B cell (primary cell): ENCODE results near the gene GNA15. TPM values are rescaled to one million over a fixed set of nuclear protein-coding genes. Genes with fewer than 3 reads are reported as not detected.

Experiments used
- ATAC-seq: fragments of 200-7000 bp; cut with Tn5 transposase; one replicate; pipeline ENCODE4 v1.10.0; 2021; ENCODE audit warnings: low read depth, mild to moderate bottlenecking, moderate number of reproducible peaks, moderate library complexity
- CTCF ChIA-PET: fragments of 350-600 bp; sonication (Branson Sonifier 250); formaldehyde crosslinking; loops from one replicate; lab custom pipeline; 2021; ENCODE audit warnings: antibody characterized with exemption, inconsistent platforms; lab: Charles Lee
- POLR2A ChIA-PET: fragments of 350-600 bp; sonication (Branson Sonifier 250); formaldehyde crosslinking; loops from one replicate; lab custom pipeline; 2021; ENCODE audit warnings: antibody characterized with exemption; lab: Charles Lee
- DNase-seq: peaks from one replicate; pipeline ENCODE4 v3.0.0; 2013
- H2AFZ ChIP-seq: 2 replicates; pipeline ENCODE4 v1.6.1; 2012; ENCODE audit warnings: mild to moderate bottlenecking, low read depth, low read length; ENCODE audit not compliant: insufficient read depth, poor library complexity, severe bottlenecking
- H3K27ac ChIP-seq, 2 donors: 1 replicate in 1 of 2; 2 replicates in 1 of 2; pipeline ENCODE4 v1.5.1; 2012 to 2013; ENCODE audit warnings: low read length in 2 of 2, mild to moderate bottlenecking in 2 of 2, moderate library complexity in 1 of 2
- H3K27me3 ChIP-seq, 4 experiments: fragments of 200-600 bp in 1 of 4; sonication (generic) in 1 of 4; replicated peaks in 1 of 4; 1 replicate in 2 of 4; 2 replicates in 2 of 4; pipeline versions ENCODE4 v1.6.1 to v1.7.0; 2013 to 2016; ENCODE audit warnings: low read length in 3 of 4, mild to moderate bottlenecking in 2 of 4, mixed read lengths in 1 of 4, moderate library complexity in 1 of 4; ENCODE audit not compliant: insufficient read depth in 4 of 4, control insufficient read depth in 3 of 4; ENCODE audit errors: control extremely low read depth in 1 of 4
- H3K36me3 ChIP-seq, 2 experiments: replicated peaks in 1 of 2; 1 replicate in 1 of 2; 2 replicates in 1 of 2; pipeline versions ENCODE4 v1.6.1 to v1.7.1; 2013; ENCODE audit warnings: low read length in 1 of 2; ENCODE audit not compliant: insufficient read depth in 2 of 2, control insufficient read depth in 1 of 2; ENCODE audit errors: control extremely low read depth in 1 of 2, extremely low read depth in 1 of 2
- H3K4me1 ChIP-seq, 2 donors: fragments of 200-600 bp in 1 of 2; sonication (generic) in 1 of 2; 1 replicate in 1 of 2; 2 replicates in 1 of 2; pipeline versions ENCODE4 v1.5.1 to v1.6.1; 2013 to 2017; ENCODE audit warnings: low read length in 2 of 2; ENCODE audit not compliant: control insufficient read depth in 2 of 2, insufficient read depth in 2 of 2
- H3K4me2 ChIP-seq: replicated peaks from 2 replicates; pipeline ENCODE3; 2012; ENCODE audit warnings: mild to moderate bottlenecking, low read depth, low read length; ENCODE audit not compliant: poor library complexity, severe bottlenecking
- H3K4me3 ChIP-seq, 5 experiments: fragments of 200-600 bp in 1 of 5; sonication (generic) in 1 of 5; 1 replicate in 3 of 5; 2 replicates in 2 of 5; pipeline versions ENCODE4 v1.5.1 to v1.7.0; 2011 to 2016; ENCODE audit warnings: low read length in 4 of 5, mild to moderate bottlenecking in 4 of 5, low read depth in 2 of 5, control low read depth in 1 of 5, moderate library complexity in 1 of 5; ENCODE audit not compliant: insufficient read depth in 1 of 5; ENCODE audit errors: control extremely low read depth in 1 of 5, extremely low read depth in 1 of 5
- H3K79me2 ChIP-seq: fragments of 200-600 bp; sonication (generic); one replicate; pipeline ENCODE4 v1.6.0; 2016; ENCODE audit warnings: low read length; ENCODE audit not compliant: control insufficient read depth, insufficient read depth
- H3K9ac ChIP-seq: fragments of 200-600 bp; sonication (generic); 2 replicates; pipeline ENCODE4 v1.6.1; 2017; ENCODE audit warnings: mild to moderate bottlenecking, low read length, moderate library complexity
- H3K9me3 ChIP-seq, 3 donors: one replicate each; pipeline versions ENCODE4 v1.6.1 to v1.7.1; 2013; ENCODE audit warnings: low read length in 2 of 3; ENCODE audit not compliant: control insufficient read depth in 2 of 3, insufficient read depth in 1 of 3; ENCODE audit errors: control extremely low read depth in 1 of 3
- H4K20me1 ChIP-seq: 2 replicates; pipeline ENCODE4 v1.6.0; 2012; ENCODE audit warnings: mild to moderate bottlenecking, low read length; ENCODE audit not compliant: insufficient read depth, control insufficient read depth, poor library complexity, severe bottlenecking
- H3K27ac Mint-ChIP-seq: one replicate; pipeline ENCODE4 v1.8.0; 2021; ENCODE audit warnings: mixed read lengths
- H3K27me3 Mint-ChIP-seq: one replicate; pipeline ENCODE4 v1.8.0; 2021; ENCODE audit warnings: mixed read lengths
- H3K4me1 Mint-ChIP-seq: one replicate; pipeline ENCODE4 v1.8.0; 2021; ENCODE audit warnings: mixed read lengths
- H3K4me3 Mint-ChIP-seq: one replicate; pipeline ENCODE4 v1.8.0; 2021; ENCODE audit warnings: mixed read lengths
- H3K9me3 Mint-ChIP-seq: one replicate; pipeline ENCODE4 v1.8.0; 2022; ENCODE audit warnings: mixed read lengths; ENCODE audit not compliant: insufficient read depth
- EZH2 ChIP-seq: IDR thresholded peaks from 2 replicates; pipeline ENCODE4 v1.6.1; 2012; ENCODE audit warnings: borderline replicate concordance, low read depth, mild to moderate bottlenecking, moderate library complexity, low read length; ENCODE audit not compliant: insufficient read depth, poor library complexity, severe bottlenecking
- WGBS: methylation state at CpG from one replicate; pipeline ENCODE4 v1.1.5; 2013; ENCODE audit warnings: missing lambda C conversion rate; ENCODE audit not compliant: insufficient coverage; 5-methylcytosine and 5-hydroxymethylcytosine counted together
- intact Hi-C: fragments of 100-400 bp; cut with micrococcal nuclease; formaldehyde crosslinking; loops from one replicate; pipeline ENCODE4 v1.10.0; 2022
- polyA plus RNA-seq: library from polyadenylated mRNA; depleted of rRNA; stranded (reverse); fragments of >200 nt; gene quantifications from 2 replicates; pipeline ENCODE4 v1.2.3, GENCODE V29; 2012
- total RNA-seq, 2 donors: library from RNA; stranded (reverse); fragments of 120-200 nt in 1 of 2; gene quantifications; 1 replicate in 1 of 2; 2 replicates in 1 of 2; pipeline versions ENCODE4 v1.2.3 to v1.2.4, GENCODE V29; 2013 to 2022
- TF ChIP-seq, protein P1 (sequence below): fragments of 200-600 bp; IDR thresholded peaks from one replicate; pipeline ENCODE4 v1.8.0; 2022; ENCODE audit warnings: antibody characterized with exemption, mild to moderate bottlenecking

Gene GNA15
- total and polyA plus RNA-seq, 2 donors (not counting 1 experiment from before 2014, with no cell fraction given): 0.37 to 0.52 TPM

- no peaks in the 10 kb centered on the region for H3K4me1 ChIP-seq
- H3K36me3 ChIP-seq: peaks cover 0 to 44% of the 10 kb centered on the region in 2 experiments
- Mint-ChIP-seq H3K9me3 (no peaks in the 10 kb centered on the region), H3K4me3 (no peak overlapping the region), H3K4me1 (no peaks in the 10 kb centered on the region), H3K27me3 (no peaks in the 10 kb centered on the region), H3K27ac (no peak overlapping the region)
- no peaks in the 10 kb centered on the region for H3K27me3 ChIP-seq
- no peaks in the 10 kb centered on the region for H3K79me2 ChIP-seq
- H4K20me1 ChIP-seq: peaks cover 6% of the 10 kb centered on the region
- no peak overlapping the region for H2AFZ ChIP-seq
- ChIA-PET CTCF (no interaction called here), POLR2A (interaction anchor here (0.5 kb wide), 1 partner anchor 255 kb away, joined by 4 read pairs; no protein-coding TSS in a partner anchor)
- no peak for TF ChIP-seq EZH2
- TF ChIP-seq, protein P1, sequence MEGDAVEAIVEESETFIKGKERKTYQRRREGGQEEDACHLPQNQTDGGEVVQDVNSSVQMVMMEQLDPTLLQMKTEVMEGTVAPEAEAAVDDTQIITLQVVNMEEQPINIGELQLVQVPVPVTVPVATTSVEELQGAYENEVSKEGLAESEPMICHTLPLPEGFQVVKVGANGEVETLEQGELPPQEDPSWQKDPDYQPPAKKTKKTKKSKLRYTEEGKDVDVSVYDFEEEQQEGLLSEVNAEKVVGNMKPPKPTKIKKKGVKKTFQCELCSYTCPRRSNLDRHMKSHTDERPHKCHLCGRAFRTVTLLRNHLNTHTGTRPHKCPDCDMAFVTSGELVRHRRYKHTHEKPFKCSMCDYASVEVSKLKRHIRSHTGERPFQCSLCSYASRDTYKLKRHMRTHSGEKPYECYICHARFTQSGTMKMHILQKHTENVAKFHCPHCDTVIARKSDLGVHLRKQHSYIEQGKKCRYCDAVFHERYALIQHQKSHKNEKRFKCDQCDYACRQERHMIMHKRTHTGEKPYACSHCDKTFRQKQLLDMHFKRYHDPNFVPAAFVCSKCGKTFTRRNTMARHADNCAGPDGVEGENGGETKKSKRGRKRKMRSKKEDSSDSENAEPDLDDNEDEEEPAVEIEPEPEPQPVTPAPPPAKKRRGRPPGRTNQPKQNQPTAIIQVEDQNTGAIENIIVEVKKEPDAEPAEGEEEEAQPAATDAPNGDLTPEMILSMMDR: no peak
- H3K4me3 ChIP-seq: no peak overlapping the region
- DNase-seq: no peak
- WGBS: 99% methylated on average over 15 of the region's 28 CpGs
- intact Hi-C loops: no loop called here
- no peak overlapping the region for H3K4me2 ChIP-seq
- no peaks in the 10 kb centered on the region for H3K9me3 ChIP-seq
- no peak overlapping the region for H3K9ac ChIP-seq
- no peak overlapping the region for H3K27ac ChIP-seq
- no peak for ATAC-seq
Observed at GRCh38 chr19:3206216-3206953, 70.6 kb downstream of the GNA15 start.
